ENCODE data around the gene CEP128.

DNA sequence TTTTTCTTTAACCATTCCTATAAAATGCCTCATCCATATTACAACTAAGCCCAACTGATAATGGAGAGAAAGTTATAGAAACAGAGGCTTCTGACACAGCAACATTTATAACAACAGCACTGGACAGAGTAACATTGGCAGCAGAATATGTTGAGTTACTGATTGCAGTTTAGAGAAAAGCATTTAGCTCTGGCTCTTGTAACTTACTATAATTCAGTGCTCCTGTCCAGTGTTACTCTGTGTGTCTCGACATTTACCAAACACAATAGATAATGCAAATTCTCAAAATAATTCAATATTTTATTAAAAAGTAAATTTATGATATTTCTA, 356.1 kb downstream of the CEP128 start:
- TF ChIP-seq, protein P1, sequence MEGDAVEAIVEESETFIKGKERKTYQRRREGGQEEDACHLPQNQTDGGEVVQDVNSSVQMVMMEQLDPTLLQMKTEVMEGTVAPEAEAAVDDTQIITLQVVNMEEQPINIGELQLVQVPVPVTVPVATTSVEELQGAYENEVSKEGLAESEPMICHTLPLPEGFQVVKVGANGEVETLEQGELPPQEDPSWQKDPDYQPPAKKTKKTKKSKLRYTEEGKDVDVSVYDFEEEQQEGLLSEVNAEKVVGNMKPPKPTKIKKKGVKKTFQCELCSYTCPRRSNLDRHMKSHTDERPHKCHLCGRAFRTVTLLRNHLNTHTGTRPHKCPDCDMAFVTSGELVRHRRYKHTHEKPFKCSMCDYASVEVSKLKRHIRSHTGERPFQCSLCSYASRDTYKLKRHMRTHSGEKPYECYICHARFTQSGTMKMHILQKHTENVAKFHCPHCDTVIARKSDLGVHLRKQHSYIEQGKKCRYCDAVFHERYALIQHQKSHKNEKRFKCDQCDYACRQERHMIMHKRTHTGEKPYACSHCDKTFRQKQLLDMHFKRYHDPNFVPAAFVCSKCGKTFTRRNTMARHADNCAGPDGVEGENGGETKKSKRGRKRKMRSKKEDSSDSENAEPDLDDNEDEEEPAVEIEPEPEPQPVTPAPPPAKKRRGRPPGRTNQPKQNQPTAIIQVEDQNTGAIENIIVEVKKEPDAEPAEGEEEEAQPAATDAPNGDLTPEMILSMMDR (IDR thresholded peaks at IDR 0.05; ENCODE audit: borderline replicate concordance, extremely low read depth, low read length, poor library complexity, severe bottlenecking) = no peak
- TF ChIP-seq EZH2 (IDR thresholded peaks at IDR 0.05; ENCODE audit: borderline replicate concordance, low read depth, low read length, severe bottlenecking) = no peak

All from DND-41 (cell line).